GM12874 (cell line): ENCODE measurements around the gene ERCC1.
A peak's percentile ranks its signal among the peaks of the same experiment; 100 is the strongest.

Experiments
- TF ChIP-seq, protein P1 (sequence below): IDR thresholded peaks from 2 replicates; pipeline ENCODE4 v1.5.1; 2011; ENCODE audit warnings: low read depth, mild to moderate bottlenecking, control low read depth, low read length, moderate library complexity; ENCODE audit not compliant: insufficient read depth

ERCC1 gene

DNA sequence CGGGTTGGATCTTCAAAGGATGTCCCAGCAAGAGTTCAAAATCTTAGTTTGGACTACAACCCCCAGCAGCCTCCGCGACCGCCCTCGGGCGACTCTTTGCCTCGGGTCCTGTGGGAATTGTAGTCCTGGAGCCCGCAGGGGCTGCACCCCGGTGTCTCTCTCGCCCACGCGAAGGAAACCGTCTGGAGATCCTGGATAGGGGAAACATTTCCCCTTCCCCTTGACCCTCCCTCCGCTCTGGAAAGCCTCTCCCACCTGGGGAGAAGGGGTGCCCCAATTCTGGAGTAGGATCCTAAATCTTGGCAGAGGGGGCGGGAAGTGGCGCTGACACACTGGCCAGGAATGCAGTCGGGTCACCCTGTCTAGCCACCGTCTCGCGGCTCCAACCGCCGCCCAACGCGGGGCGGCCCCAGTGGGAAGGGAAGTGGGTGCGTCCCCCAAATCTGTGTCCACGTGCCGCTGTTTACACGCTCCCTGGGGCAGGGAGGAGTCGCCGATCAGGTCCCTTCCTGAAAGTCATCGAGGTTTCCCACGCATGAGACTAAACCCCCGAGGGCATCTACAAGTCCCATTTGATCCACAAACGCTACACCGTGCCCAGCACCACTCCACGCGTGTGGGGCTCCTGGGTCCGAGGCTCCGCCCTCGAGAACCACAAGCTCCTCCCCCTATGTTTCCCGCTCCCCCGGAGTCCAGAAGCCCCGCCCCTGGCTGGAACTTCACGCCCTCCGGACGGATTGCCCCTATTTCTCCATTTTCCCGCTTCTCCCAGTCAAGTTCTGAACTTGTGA, 18.1 kb downstream of the ERCC1 start:
- TF ChIP-seq, protein P1, sequence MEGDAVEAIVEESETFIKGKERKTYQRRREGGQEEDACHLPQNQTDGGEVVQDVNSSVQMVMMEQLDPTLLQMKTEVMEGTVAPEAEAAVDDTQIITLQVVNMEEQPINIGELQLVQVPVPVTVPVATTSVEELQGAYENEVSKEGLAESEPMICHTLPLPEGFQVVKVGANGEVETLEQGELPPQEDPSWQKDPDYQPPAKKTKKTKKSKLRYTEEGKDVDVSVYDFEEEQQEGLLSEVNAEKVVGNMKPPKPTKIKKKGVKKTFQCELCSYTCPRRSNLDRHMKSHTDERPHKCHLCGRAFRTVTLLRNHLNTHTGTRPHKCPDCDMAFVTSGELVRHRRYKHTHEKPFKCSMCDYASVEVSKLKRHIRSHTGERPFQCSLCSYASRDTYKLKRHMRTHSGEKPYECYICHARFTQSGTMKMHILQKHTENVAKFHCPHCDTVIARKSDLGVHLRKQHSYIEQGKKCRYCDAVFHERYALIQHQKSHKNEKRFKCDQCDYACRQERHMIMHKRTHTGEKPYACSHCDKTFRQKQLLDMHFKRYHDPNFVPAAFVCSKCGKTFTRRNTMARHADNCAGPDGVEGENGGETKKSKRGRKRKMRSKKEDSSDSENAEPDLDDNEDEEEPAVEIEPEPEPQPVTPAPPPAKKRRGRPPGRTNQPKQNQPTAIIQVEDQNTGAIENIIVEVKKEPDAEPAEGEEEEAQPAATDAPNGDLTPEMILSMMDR = no peak

DNA sequence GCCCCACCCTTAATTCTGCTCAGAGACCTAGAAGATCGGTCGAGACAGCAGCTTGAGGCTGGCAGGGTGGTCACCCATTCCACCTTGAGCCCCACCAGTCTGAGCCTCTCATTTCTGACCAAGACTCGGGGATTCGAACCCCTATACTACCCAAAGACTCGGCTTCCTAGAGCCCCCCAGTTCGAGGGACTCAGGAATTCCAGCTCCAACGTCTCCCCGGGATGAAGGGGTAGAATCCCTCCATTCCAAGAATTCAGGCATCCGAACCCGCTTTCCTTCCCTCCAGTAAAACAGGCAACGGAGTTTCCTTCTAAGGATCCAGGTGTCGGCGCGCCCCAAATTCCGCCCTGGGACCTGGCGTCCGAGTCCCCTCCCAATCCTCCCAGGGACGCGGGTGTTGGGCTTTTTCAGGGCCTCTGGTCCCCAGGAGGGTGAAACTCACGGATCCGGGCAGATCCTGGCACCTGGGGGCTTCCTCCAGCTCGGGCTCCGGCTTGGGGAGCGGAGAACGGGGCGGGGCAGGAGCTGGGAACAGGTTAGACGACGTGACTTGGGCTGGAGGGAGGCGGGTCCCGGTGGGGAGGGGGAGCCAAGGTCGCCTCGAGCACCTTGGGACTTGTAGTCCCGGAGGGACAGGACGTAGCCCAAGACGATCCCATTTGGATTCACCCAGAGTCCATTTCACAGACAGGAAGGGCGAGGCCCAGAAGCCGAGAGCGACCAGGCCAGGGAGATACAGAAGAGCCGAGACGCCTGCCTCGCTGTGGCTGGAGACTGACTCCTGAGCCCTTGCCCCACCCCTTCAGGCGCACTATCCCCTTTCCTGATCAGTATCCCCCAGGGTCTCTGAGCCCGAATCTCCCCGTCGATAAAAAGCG, 18.9 kb downstream of the ERCC1 start, which contains the start of gene PPP1R13L:
Gene PPP1R13L, minus strand, starts transcription at position 513 of the 878 bp plus-strand sequence. CDS start 6,751 bp downstream, outside the sequence.
- TF ChIP-seq, protein P1 = no peak

DNA sequence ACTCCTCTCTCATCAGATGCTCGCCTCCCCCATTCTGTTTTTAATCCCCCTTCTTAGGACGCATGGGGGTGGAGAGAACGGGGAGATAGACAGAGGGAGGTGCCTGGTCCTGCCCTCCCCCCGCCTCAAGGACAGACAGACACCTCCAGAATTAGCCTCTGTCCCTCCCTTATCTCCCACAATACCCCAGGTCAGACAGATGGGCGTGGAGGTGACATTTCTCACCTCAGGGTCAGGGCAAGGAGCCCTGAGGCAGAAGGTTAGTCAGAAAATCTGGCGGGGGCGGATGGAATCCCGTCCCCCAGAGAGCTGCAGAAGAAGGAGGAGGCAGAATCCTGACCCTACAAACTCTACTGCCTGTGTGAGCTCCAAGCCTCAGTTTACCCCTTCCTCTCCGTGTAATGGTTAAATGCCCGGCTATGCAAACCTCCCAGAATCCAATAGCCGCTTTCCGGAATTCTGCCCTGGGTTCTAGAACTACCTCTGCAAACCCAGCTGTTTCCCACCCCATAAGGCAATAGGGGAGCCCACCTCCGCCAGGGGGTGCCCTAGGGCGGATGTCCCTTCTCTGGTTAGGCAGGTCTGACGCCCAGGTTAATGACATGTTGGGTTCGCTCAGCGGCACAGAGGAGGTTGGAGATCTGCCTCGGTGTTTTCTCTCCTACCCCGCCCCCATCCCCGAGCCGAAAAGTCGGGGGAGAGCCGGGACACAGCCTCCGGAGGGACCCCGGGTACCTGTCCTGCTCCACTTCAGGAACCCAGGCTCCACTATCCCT, 19.7 kb downstream of the ERCC1 start:
- TF ChIP-seq, protein P1 = peak; percentile 82

DNA sequence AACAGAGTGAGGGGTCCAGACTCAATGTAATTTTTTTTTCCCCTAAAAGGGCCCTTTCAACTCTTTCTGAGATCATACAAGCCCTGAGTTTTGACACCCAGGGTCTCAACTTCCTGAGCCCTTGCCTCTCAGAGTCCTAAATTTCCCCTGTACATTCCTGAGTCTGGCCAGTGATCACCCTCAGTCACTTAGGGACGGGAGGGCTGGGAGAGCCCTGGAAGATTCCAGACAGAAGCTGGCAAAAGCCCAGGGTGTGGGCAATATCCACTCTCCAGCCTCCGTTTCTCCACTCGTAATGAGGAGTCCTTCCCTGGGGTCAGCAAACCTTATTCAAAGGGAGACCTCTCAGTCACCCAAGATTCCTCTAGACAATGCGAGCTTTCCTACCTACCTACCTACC, 20.4 kb downstream of the ERCC1 start:
- TF ChIP-seq, protein P1 = no peak

DNA sequence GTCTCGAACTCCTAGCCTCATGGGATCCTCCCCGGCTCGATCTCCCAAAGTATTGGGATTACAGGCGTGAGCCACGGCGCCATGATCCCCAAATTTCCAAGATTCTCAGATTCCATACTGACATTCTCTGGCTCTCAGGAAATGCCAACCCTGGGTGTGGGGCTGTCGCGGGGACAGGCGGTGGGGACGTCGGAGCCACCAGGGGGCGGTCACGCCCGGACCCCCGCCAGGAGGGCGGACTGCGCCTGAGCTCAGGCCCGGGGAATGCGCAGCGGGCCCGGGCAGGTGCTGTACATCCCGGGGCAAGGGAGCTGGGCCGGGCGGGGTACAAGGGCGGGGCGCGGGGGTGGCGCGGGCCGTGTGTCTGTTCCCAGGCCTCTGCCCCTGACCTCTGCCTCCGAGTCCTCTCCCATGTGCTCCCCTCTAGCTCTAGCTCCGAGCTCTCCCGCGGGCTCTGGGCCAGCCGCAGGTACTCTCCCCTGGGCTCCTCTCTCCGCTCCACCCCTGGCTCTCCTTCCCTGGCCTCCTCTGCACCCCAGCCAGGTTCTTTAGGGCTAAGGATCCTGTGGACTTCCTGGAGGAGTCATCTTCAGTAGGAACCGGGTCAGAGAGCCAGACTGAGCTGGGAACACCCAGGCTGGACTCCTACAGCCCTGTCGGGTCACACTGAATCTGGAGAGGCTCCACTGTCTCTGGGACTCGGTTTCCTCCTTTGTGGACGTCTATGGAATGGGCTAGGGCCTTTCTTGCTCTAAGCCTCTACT, 21.2 kb downstream of the ERCC1 start:
- TF ChIP-seq, protein P1 = peak; percentile 70

DNA sequence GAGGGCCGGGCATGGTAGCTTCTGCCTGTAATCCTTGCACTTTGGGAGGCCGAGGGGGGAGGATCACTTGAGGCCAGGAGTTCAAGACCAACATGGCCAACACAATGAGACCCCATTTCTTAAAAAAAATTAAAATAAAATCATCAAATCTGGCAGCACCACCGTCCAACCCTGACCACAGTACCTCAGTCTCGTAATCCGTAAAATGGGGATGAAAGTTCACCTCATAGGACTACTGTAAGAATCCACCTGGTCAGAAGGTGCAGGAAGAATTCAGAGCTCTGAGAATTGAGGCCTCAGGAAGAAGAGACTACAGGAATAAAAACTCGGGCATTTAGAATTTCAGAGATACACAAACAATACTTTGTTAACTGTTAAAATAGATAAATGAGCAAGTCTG, 21.9 kb downstream of the ERCC1 start:
- TF ChIP-seq, protein P1 = no peak
